22Rv1 (cell line): Measurements from ENCODE around the gene GRHPR.
"Not testable (repeated sequence)": the region's sequence is repeated elsewhere in the genome, so short reads cannot be mapped to it uniquely, and the experiment has no call there.

Experiments used
- H3K27ac ChIP-seq: fragments of 450-650 bp; 2 replicates; pipeline ENCODE4 v1.5.1; 2017
- CTCF ChIP-seq: fragments of 450-650 bp; IDR thresholded peaks from 2 replicates; pipeline ENCODE4 v1.5.1; 2017; ENCODE audit warnings: mild to moderate bottlenecking
- ZFX ChIP-seq: fragments of 450-650 bp; IDR thresholded peaks from 2 replicates; pipeline ENCODE4 v1.6.1; 2017; ENCODE audit warnings: antibody characterized with exemption, borderline replicate concordance

Gene GRHPR

GRCh38 chr9:37468620-37469019 lies 46.1 kb downstream of the GRHPR start:
- H3K27ac ChIP-seq, result no peak overlapping the region
- no peak for TF ChIP-seq ZFX
- TF ChIP-seq CTCF, result no peak

GRCh38 chr9:37471942-37472684 lies 49.6 kb downstream of the GRHPR start:
- TF ChIP-seq CTCF, result no peak
- no peak for TF ChIP-seq ZFX
- peak overlapping the region; percentile 12; the same call in 1 of the 2 replicates for H3K27ac ChIP-seq

- H3K27ac ChIP-seq, result not testable (repeated sequence)
These were observed 51.5 kb downstream of the GRHPR start for GRCh38 chr9:37473982-37474381.

- TF ChIP-seq CTCF (no peak), ZFX (no peak)
- no peak overlapping the region for H3K27ac ChIP-seq
These were observed 51.9 kb downstream of the GRHPR start for GRCh38 chr9:37474438-37474837.

GRCh38 chr9:37476930-37477329 lies 54.4 kb downstream of the GRHPR start:
- no peak for TF ChIP-seq CTCF
- TF ChIP-seq ZFX, result no peak
- H3K27ac ChIP-seq, result no peak overlapping the region

- H3K27ac ChIP-seq, result not testable (repeated sequence)
These were observed 54.9 kb downstream of the GRHPR start for GRCh38 chr9:37477443-37477842.

- H3K27ac ChIP-seq, result not testable (repeated sequence)
These were observed 55.6 kb downstream of the GRHPR start for GRCh38 chr9:37477987-37478619.

- TF ChIP-seq CTCF, result no peak
- no peak for TF ChIP-seq ZFX
- H3K27ac ChIP-seq, result no peak overlapping the region
These were observed 58.3 kb downstream of the GRHPR start for GRCh38 chr9:37480759-37481158.
